IPS DF 4.7 (cell line): ENCODE data around the gene MAP4K4.

Experiments used
- DNase-seq: peaks from one replicate; pipeline ENCODE4 v3.0.0-alpha.2; 2013; ENCODE audit warnings: low spot score; ENCODE audit errors: extremely low read depth

The MAP4K4 gene

GRCh38 chr2:101697124-101698013 lies at the start of gene MAP4K4:
MAP4K4 (plus strand) TSS chr2:101697707; CDS start chr2:101698081, 374 bp downstream.
- DNase-seq, result peak; percentile 11

DNA sequence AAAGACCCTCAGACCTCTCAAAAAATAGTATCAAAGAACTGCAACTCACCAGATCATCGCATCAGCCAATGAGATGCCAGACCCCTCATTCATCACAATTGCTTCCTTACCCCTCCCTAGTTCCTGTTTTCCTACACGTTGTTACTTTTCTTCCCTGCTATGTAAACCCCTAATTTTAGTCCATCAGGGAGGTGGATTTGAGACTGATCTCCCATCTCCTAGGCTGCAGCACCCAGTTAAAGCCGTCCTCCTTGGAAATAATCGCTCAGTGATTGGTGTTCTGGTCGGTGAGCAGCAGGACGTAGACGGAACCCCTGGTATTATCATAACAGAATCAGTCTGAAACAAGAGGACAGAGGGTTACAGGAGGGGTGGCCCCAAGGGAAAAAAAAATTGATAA lies 44.0 kb upstream of the MAP4K4 start:
- no peak for DNase-seq

DNA sequence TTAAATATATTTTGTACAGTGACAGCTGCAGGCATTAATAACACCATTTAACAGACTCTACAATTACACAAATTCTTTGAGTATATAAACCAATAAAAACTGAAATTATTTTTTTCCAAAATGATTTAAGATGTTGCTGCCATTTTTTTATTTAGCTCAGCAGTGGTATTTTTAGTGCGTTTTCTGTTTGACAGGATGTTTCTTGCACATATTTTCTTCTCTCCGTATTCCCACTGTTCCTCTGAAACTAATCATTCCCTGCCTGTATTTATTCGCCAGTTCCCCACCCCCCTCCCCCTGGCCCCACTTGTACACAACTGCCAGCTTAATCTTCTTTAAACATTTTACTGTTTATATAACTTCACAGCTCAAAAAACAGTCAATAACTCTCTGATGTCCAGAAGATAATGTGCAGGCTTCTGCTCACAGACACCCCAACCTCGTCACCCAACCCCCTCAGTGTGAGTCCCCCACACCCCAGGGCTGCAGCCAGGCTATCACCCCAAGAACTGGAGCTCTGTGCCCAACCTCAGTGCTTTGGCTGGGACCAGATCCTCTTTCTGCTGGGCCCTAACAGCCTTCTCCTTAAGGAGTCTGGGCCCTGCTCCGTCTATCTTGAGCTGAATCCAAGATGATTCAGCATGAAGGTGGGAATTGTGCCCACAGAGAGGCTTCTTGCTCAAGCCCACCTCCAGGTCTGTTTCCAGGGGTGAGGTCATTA lies 41.6 kb upstream of the MAP4K4 start:
- DNase-seq, result no peak

- no peak for DNase-seq
These were observed 39.7 kb upstream of the MAP4K4 start for GRCh38 chr2:101657787-101658186.

- DNase-seq, result no peak
These were observed 39.1 kb upstream of the MAP4K4 start for GRCh38 chr2:101658387-101658786.

DNA sequence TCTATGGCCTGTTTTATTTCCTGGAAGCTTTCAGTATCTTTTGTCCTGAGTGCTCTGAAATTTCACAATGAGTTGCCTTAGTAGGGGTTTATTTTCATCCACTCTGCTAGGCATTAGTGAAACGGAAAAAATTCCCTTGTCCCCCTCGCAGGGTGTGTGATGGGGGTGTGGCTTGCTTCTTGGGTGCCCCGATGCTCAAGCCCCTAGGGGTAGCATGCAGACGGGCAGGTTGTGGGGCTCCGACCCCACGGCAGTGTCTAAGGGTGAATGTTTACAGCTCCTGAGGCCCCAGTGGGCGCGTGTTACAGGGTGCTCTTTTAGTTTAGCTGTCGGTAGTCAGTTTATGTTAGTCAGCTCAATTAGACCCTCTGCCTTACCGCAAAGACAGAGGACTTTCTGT lies 32.2 kb upstream of the MAP4K4 start:
- no peak for DNase-seq

GRCh38 chr2:101667823-101668222 lies 29.7 kb upstream of the MAP4K4 start:
- no peak for DNase-seq

- no peak for DNase-seq
These were observed 25.5 kb upstream of the MAP4K4 start for GRCh38 chr2:101672047-101672446.

DNA sequence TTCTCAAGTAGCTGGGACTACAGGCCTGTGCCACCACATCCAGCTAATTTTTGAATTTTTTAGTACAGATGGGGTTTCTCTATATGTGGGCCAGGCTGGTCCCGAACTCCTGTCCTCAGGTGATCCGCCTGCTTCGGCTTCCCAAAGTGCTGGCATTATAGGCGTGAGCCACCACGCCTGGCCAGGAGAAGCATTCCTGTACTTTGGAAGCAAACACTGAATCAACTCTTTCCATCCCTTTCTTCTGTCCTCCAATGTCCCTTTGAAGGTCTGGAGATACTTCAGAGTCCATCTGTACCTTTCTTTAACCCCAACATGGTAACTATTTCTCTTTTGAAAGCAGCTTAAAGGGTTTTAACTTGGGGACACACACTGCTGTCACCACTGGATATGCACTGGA lies 23.6 kb upstream of the MAP4K4 start:
- no peak for DNase-seq

DNA sequence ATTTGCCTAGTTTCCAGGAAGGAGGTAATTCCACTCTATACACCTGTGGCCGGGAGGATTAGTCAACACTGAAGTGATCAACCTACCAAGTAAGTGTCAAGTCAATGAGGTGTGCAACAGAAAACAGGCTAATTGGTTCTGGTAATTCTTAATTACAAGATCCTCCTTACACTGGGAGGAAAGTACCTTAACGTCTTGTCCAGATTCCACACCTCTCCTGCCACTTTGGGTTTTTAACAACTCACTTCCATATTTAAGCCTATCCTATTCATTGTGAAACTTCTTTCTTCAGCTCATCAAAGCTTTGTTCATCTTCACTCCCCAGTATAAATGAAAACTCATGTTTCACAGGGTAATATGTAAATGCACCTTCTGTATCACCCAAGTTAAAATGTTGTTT lies 22.0 kb upstream of the MAP4K4 start:
- DNase-seq, result no peak

DNA sequence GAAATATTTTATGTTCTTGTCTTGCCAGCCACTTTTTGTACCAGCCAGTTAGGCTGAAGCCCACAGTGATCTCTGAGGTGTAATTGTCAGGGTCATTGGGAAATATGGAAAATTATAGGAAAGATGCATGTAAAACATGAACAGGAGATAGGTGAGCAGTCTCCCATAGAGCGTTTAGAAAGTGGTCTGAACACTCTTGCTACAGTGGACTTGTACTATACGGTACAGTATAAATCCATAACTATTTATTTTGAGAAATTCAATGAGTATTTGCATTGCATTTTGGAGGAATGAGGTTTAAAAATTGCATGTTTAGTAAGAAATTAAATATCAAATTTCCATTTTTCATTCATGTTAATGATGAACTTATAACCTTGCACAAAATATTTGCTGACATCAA lies 20.8 kb upstream of the MAP4K4 start:
- no peak for DNase-seq

GRCh38 chr2:101677658-101678057 lies 19.8 kb upstream of the MAP4K4 start:
- no peak for DNase-seq

- DNase-seq, result no peak
These were observed 19.1 kb upstream of the MAP4K4 start for GRCh38 chr2:101678379-101678778.

- DNase-seq, result no peak
These were observed 18.3 kb upstream of the MAP4K4 start for GRCh38 chr2:101679037-101679726.

- no peak for DNase-seq
These were observed 17.6 kb upstream of the MAP4K4 start for GRCh38 chr2:101679801-101680487.

- no peak for DNase-seq
These were observed 15.2 kb upstream of the MAP4K4 start for GRCh38 chr2:101682311-101682710.

- no peak for DNase-seq
These were observed 13.2 kb upstream of the MAP4K4 start for GRCh38 chr2:101684313-101684712.

GRCh38 chr2:101688261-101688660 lies 9.2 kb upstream of the MAP4K4 start:
- DNase-seq, result no peak

- DNase-seq, result no peak
These were observed 8.2 kb upstream of the MAP4K4 start for GRCh38 chr2:101689114-101689825.

DNA sequence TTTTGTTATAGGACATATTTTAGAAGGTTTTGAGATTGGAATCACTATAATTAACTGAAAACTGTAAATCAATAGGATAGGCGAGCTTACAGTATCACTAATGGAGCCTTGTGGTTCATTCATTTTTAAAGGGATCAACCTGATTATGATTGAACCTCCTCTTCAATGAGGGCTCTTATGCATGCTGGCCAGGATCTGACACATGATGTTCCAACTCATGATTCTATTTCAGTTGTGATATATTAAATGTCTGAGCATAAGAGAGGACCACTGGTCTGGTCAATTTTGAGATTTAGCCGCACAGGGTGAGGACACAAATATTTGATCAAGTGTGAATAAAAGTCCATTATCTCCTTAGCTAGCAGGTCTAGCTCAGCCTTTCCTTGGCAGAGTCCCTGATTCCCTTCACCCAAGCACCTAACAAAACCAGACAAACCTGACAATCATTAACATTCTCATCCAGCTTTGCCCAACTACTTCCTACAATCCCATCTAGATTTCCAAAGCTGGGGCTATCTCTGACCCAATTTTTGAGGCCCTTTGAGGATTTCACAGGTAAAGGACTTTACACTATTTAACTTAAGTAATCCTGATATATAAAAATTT lies 6.9 kb upstream of the MAP4K4 start:
- DNase-seq, result no peak
